Astrocyte (in vitro differentiated cells and primary cell): ENCODE data around the gene POU6F1. TPM values are rescaled to one million over a fixed set of nuclear protein-coding genes. Genes with fewer than 3 reads are reported as not detected.

Experiments used
- DNase-seq: peaks from one replicate; pipeline ENCODE4 v3.0.0-alpha.2; 2010; ENCODE audit warnings: low read depth
- FAIRE-seq: peaks from 2 replicates; lab custom pipeline; 2011; peaks lifted over from hg19 to GRCh38; lab: Jason Lieb, UNC
- H2AFZ ChIP-seq: 2 replicates; pipeline ENCODE4 v1.6.0; 2012; ENCODE audit warnings: low read depth, low read length, inconsistent platforms
- H3K27ac ChIP-seq: 2 replicates; pipeline ENCODE4 v1.5.1; 2011; ENCODE audit warnings: low read depth, low read length, inconsistent platforms
- H3K27me3 ChIP-seq: 2 replicates; pipeline ENCODE4 v1.6.0; 2011; ENCODE audit warnings: low read length, inconsistent platforms; ENCODE audit not compliant: insufficient read depth
- H3K36me3 ChIP-seq: 2 replicates; pipeline ENCODE4 v1.5.1; 2011; ENCODE audit warnings: low read length, inconsistent platforms; ENCODE audit not compliant: insufficient read depth
- H3K4me1 ChIP-seq: 2 replicates; pipeline ENCODE4 v1.5.1; 2011; ENCODE audit warnings: low read length, inconsistent platforms; ENCODE audit not compliant: insufficient read depth
- H3K4me2 ChIP-seq: 2 replicates; pipeline ENCODE4 v1.6.0; 2012; ENCODE audit warnings: low read length, inconsistent platforms
- H3K4me3 ChIP-seq: 2 replicates; pipeline ENCODE4 v1.5.1; 2011; ENCODE audit warnings: low read depth, mild to moderate bottlenecking, low read length, inconsistent platforms; ENCODE audit not compliant: insufficient read depth
- H3K79me2 ChIP-seq: 2 replicates; pipeline ENCODE4 v1.6.0; 2012; ENCODE audit warnings: mild to moderate bottlenecking, low read length, inconsistent platforms; ENCODE audit not compliant: insufficient read depth
- H3K9ac ChIP-seq: 2 replicates; pipeline ENCODE4 v1.6.0; 2012; ENCODE audit warnings: mild to moderate bottlenecking, low read length, inconsistent platforms
- H3K9me3 ChIP-seq: 2 replicates; pipeline ENCODE4 v1.5.1; 2012; ENCODE audit warnings: low read depth, mild to moderate bottlenecking, low read length, inconsistent platforms; ENCODE audit not compliant: insufficient read depth
- H4K20me1 ChIP-seq: 2 replicates; pipeline ENCODE4 v1.6.0; 2012; ENCODE audit warnings: low read length, inconsistent platforms; ENCODE audit not compliant: insufficient read depth
- H3K27ac Mint-ChIP-seq: one replicate; pipeline ENCODE4 v1.8.0; 2021; ENCODE audit warnings: mild to moderate bottlenecking, mixed read lengths; ENCODE audit not compliant: unreplicated experiment
- H3K27me3 Mint-ChIP-seq: one replicate; pipeline ENCODE4 v1.8.0; 2021; ENCODE audit warnings: low read depth, mixed read lengths; ENCODE audit not compliant: unreplicated experiment
- H3K36me3 Mint-ChIP-seq: one replicate; pipeline ENCODE4 v1.8.0; 2021; ENCODE audit warnings: low read depth, mixed read lengths; ENCODE audit not compliant: unreplicated experiment
- H3K4me1 Mint-ChIP-seq: one replicate; pipeline ENCODE4 v1.8.0; 2021; ENCODE audit warnings: low read depth, mixed read lengths; ENCODE audit not compliant: unreplicated experiment
- H3K4me3 Mint-ChIP-seq: one replicate; pipeline ENCODE4 v1.8.0; 2021; ENCODE audit warnings: mild to moderate bottlenecking, moderate library complexity, mixed read lengths; ENCODE audit not compliant: unreplicated experiment
- H3K9me3 Mint-ChIP-seq: one replicate; pipeline ENCODE4 v1.8.0; 2021; ENCODE audit warnings: mild to moderate bottlenecking, mixed read lengths; ENCODE audit not compliant: unreplicated experiment
- EZH2 ChIP-seq: IDR thresholded peaks from 2 replicates; pipeline ENCODE4 v1.6.1; 2012; ENCODE audit warnings: mild to moderate bottlenecking, low read length, inconsistent platforms; ENCODE audit not compliant: insufficient read depth
- total RNA-seq: library from RNA; stranded (reverse); gene quantifications from 2 replicates; pipeline ENCODE4 v1.2.1, GENCODE V29; 2021
- TF ChIP-seq, protein P1 (sequence below): IDR thresholded peaks from 2 replicates; pipeline ENCODE4 v1.5.1; 2011; ENCODE audit warnings: low read depth, mild to moderate bottlenecking, inconsistent platforms, low read length, moderate library complexity; ENCODE audit not compliant: insufficient read depth

Gene POU6F1
- total RNA-seq, 1 donor from 2014 or later, result 3.6 TPM

DNA sequence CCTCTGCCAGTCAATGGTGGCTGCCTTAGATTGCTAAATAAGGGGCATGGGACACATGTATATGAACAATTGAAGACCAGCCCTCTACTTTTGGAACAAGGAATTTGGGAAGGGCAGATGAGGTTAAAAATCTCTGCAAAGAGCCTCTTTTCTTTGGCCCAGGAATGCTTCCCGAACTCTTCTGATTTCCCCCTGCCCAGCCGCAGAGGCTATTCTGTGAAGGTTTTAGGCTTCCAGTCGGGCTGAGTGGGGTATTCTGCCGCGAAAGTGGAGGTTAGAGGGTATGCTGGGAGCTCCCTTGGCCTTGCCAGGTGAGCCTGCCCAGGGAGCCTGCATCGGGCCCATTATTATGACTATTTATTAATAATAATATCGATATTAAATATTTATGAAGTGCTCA lies 1.2 kb downstream of the POU6F1 start:
- Mint-ChIP-seq H3K27ac (no peak overlapping the region), H3K9me3 (no peaks in the 10 kb centered on the region), H3K27me3 (no peaks in the 10 kb centered on the region), H3K36me3 (no peaks in the 10 kb centered on the region), H3K4me3 (peak overlapping the region; percentile 84), H3K4me1 (peaks cover 8% of the 10 kb centered on the region)
- no peaks in the 10 kb centered on the region for H3K36me3 ChIP-seq
- FAIRE-seq, result no peak
- H3K79me2 ChIP-seq, result peaks cover 14% of the 10 kb centered on the region
- H3K4me1 ChIP-seq, result peaks cover 17% of the 10 kb centered on the region
- H4K20me1 ChIP-seq, result no peaks in the 10 kb centered on the region
- peak overlapping the region; percentile 95 for H3K4me2 ChIP-seq
- H2AFZ ChIP-seq, result peak overlapping the region; percentile 78
- peak overlapping the region; percentile 88 for H3K9ac ChIP-seq
- H3K27ac ChIP-seq, result no peak overlapping the region
- H3K27me3 ChIP-seq, result no peaks in the 10 kb centered on the region
- H3K4me3 ChIP-seq, result peak overlapping the region; percentile 67
- no peaks in the 10 kb centered on the region for H3K9me3 ChIP-seq
- TF ChIP-seq EZH2, result no peak
- TF ChIP-seq, protein P1, sequence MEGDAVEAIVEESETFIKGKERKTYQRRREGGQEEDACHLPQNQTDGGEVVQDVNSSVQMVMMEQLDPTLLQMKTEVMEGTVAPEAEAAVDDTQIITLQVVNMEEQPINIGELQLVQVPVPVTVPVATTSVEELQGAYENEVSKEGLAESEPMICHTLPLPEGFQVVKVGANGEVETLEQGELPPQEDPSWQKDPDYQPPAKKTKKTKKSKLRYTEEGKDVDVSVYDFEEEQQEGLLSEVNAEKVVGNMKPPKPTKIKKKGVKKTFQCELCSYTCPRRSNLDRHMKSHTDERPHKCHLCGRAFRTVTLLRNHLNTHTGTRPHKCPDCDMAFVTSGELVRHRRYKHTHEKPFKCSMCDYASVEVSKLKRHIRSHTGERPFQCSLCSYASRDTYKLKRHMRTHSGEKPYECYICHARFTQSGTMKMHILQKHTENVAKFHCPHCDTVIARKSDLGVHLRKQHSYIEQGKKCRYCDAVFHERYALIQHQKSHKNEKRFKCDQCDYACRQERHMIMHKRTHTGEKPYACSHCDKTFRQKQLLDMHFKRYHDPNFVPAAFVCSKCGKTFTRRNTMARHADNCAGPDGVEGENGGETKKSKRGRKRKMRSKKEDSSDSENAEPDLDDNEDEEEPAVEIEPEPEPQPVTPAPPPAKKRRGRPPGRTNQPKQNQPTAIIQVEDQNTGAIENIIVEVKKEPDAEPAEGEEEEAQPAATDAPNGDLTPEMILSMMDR, result no peak
- no peak for DNase-seq

DNA sequence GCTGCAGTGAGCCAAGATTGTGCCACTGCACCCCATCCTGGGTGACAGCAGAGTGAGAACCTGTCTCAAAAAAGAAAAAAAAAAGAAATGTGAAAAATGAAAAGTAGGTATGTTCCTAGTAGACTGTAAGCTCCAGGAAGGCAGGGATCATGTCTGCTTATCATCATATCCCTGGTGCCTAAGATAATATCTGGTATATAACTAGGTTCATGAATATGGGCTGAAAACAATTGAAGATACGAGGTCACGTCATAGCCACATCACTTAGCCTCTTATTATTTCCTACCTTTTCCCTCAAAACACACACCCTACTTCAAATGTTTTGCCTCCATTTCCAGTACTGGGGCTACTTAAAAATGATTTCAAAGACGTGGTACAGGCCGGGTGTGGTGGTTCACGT lies 3.0 kb downstream of the POU6F1 start:
- FAIRE-seq, result no peak
- Histone ChIP-seq H3K79me2 (peaks cover 14% of the 10 kb centered on the region), H3K4me1 (peaks cover 17% of the 10 kb centered on the region), H3K9me3 (no peaks in the 10 kb centered on the region), H4K20me1 (no peaks in the 10 kb centered on the region), H3K9ac (no peak overlapping the region), H2AFZ (no peak overlapping the region), H3K36me3 (no peaks in the 10 kb centered on the region), H3K4me2 (no peak overlapping the region), H3K4me3 (no peak overlapping the region), H3K27ac (no peak overlapping the region), H3K27me3 (no peaks in the 10 kb centered on the region)
- Mint-ChIP-seq H3K36me3 (peaks cover 2% of the 10 kb centered on the region), H3K27me3 (no peaks in the 10 kb centered on the region), H3K4me3 (no peak overlapping the region), H3K27ac (no peak overlapping the region), H3K9me3 (no peaks in the 10 kb centered on the region), H3K4me1 (peaks cover 8% of the 10 kb centered on the region)
- DNase-seq, result no peak
- TF ChIP-seq, protein P1, result no peak
- no peak for TF ChIP-seq EZH2

DNA sequence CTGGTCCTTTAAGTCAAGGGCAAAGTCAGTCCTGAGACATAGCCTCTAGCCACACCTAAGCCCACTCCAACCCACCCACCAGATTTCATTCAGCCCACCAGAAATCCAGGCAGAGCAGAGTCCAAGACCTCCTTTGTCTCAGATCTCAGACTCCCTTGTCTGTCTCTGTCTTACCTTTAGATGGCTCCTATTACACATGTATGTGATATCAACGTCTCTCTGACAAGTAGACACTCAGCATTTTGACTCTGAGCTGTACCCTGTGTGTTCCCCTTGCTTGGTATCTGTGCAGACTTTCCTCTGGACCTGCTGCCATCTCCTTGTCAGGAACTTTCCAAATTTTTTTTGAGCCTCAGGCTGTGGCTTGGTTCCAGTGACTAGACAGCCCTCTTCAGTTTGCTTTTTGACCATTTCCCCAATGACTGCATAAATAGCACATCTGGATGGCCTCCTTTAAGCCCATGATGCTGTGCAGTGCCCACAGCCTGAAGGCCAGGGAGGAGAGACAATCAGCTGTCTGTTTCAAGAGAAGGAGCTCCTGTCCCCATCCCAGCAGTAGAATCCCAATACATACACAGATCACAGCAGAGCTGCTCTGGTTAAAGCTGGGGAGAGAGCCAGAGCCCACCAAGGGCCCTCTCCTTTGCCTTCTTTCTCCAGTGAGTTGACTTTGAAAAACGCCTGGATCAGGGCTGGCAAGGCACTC lies 7.0 kb downstream of the POU6F1 start:
- H3K27ac ChIP-seq, result no peak overlapping the region
- no peak overlapping the region for H3K4me3 ChIP-seq
- FAIRE-seq (no peak), DNase-seq (no peak)
- H3K36me3 Mint-ChIP-seq, result peaks cover 2% of the 10 kb centered on the region
- peaks cover 4% of the 10 kb centered on the region for H3K79me2 ChIP-seq
- no peaks in the 10 kb centered on the region for H3K36me3 ChIP-seq
- H3K9me3 Mint-ChIP-seq, result no peaks in the 10 kb centered on the region
- no peak overlapping the region for H3K27ac Mint-ChIP-seq
- H3K27me3 ChIP-seq, result no peaks in the 10 kb centered on the region
- no peak overlapping the region for H3K4me2 ChIP-seq
- H2AFZ ChIP-seq, result no peak overlapping the region
- no peaks in the 10 kb centered on the region for H3K4me1 ChIP-seq
- H3K9me3 ChIP-seq, result no peaks in the 10 kb centered on the region
- no peak overlapping the region for H3K9ac ChIP-seq
- H3K4me1 Mint-ChIP-seq, result no peaks in the 10 kb centered on the region
- TF ChIP-seq, protein P1, result no peak
- no peak for TF ChIP-seq EZH2
- H3K27me3 Mint-ChIP-seq, result no peaks in the 10 kb centered on the region
- no peak overlapping the region for H3K4me3 Mint-ChIP-seq
- H4K20me1 ChIP-seq, result no peaks in the 10 kb centered on the region
